Measurements from ENCODE around the gene MOXD1. TPM values are rescaled to one million over a fixed set of nuclear protein-coding genes. Genes with fewer than 3 reads are reported as not detected.

The MOXD1 gene
- 3.1 TPM for total RNA-seq
- long read RNA-seq, partial matches to known transcripts: 0 of 1 reads
- long read RNA-seq, other reads (novel, unspliced or antisense): 0 of 1 reads

GRCh38 chr6:132400883-132401617, at the start of gene MOXD1:
TSS of gene MOXD1 (minus strand) at chr6:132401475. CDS start at chr6:132401426, 49 bp downstream.
- intact Hi-C loops (cut with DNase I): no loop called here
- ATAC-seq (peak; percentile 95), DNase-seq (ENCODE audit: missing footprints) (peak; percentile 53)

- intact Hi-C loops (cut with DNase I): no loop called here
- no peak for DNase-seq (ENCODE audit: missing footprints)
- no peak for ATAC-seq
These were observed 45.6 kb upstream of the MOXD1 start for GRCh38 chr6:132446855-132447241.

GRCh38 chr6:132446141-132446854, 45.0 kb upstream of the MOXD1 start:
- DNase-seq (ENCODE audit: missing footprints) (no peak), ATAC-seq (no peak)
- intact Hi-C loops (cut with DNase I): no loop called here

DNA sequence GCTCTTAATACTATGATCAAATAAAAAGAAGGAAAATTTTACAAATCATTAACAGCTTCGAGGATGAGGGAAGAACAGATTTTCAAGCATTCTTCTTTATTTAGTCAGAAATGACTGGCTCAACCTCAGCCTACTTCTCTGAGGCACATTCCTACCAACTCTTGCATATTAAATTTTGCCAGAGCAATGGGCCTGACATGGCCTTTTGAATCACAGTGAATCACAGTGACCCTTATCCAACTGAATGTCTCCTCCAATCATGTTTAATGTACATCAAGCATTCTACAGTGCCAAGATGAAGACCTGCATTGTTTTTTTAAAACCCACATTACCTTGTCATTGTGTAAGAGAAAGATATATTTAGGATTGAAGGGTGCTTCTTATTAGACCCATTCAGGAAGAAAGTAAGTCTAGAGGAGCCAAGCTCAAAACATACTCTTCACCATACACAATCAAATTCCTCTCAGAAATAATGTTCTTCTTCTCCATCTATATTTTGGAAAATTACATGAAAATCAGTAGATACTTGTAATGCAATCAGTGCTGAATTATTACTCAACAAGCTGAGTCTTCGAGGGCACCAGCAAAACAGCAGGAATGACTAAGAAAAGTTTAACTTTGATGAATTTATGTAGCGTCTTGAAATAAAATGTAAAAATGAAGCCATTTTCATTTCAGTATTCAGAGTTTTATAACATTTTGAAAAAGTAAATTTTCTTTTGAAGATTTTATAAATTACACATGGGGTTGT, 44.1 kb upstream of the MOXD1 start:
- ATAC-seq (no peak), DNase-seq (ENCODE audit: missing footprints) (no peak)
- intact Hi-C loops (cut with DNase I): no loop called here

DNA sequence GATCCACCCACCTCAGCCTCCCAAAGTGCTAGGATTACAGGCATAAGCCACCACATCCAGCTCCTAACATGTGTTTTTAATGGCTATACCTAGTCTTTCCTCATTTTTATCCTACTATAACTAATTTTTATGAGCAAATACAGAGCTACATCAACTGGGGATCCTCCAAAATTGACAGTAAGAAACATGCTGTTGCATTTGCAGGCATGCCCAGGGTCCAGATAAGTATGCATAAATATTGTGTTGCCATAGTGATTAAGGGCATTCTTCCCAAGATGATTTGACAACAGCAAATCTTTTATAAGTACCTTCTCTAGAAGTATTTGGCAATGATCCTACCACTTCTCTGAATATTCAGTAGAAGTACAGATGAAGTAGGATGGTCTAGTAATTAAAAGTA, 41.9 kb upstream of the MOXD1 start:
- DNase-seq (ENCODE audit: missing footprints) (no peak), ATAC-seq (peak; percentile 10)
- intact Hi-C loops (cut with DNase I): no loop called here

- intact Hi-C loops (cut with DNase I): no loop called here
- ATAC-seq (no peak), DNase-seq (ENCODE audit: missing footprints) (no peak)
These were observed 28.8 kb upstream of the MOXD1 start for GRCh38 chr6:132430110-132430509.

GRCh38 chr6:132425176-132425575, 23.9 kb upstream of the MOXD1 start:
- no peak for ATAC-seq
- intact Hi-C loops (cut with DNase I): no loop called here
- peak; percentile 47 for DNase-seq (ENCODE audit: missing footprints)

- DNase-seq (ENCODE audit: missing footprints) (no peak), ATAC-seq (no peak)
- intact Hi-C loops (cut with DNase I): no loop called here
These were observed 22.6 kb upstream of the MOXD1 start for GRCh38 chr6:132423839-132424238.

DNA sequence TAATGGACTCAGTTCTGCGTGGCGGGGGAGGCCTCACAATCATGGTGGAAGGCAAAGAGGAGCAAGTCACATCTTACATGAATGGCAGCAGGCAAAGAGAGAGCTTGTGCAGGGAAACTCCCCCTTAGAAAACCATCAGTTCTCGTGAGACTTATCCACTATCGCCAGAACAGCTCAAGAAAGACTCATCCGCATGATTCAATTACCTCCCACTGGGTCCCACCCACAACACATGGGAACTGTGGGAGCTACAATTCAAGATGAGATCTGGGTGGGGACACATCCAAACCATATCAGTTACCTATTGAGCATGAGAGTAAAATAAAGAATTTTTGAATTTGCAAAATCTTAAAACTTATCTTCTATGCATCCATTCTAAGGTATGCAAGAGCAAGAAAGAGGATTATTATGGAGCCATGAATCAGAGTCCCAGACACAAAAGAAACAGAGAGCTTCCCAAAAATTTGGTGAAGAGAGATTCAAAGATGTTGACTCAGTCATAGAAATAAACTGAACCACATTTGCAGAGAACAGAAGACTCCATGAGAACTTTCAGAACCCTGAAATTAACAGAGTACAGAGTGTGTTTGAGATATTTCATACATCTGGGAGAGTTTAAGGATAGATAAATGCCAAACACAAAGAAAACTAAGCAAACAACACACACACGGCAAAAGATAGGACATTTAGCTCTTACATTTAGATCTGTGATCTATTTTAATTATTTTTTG, 17.1 kb upstream of the MOXD1 start:
- intact Hi-C loops (cut with DNase I): no loop called here
- DNase-seq (ENCODE audit: missing footprints) (no peak), ATAC-seq (no peak)

GRCh38 chr6:132414761-132415160, 13.5 kb upstream of the MOXD1 start:
- intact Hi-C loops (cut with DNase I): no loop called here
- no peak for DNase-seq (ENCODE audit: missing footprints)
- peak; percentile 91 for ATAC-seq

DNA sequence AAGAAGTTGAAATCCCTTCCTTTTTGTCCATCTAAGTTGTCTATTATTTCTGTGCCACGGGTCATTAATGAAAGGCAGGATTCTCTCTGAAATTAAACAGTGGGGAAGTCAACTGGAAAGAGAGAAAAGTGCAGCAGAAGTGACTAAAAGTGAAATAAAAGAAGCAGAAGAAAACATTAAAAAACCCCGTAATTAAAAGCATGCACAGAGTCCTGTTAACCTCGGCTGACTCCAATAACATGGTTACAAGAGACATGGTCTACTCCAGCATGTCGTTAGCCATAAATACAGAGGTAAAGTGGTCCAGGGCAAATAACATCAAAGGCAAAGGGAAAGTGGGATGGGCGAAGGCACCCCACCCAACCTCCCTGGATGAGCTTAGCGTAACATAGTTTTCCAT, 13.0 kb upstream of the MOXD1 start:
- ATAC-seq: no peak
- no peak for DNase-seq (ENCODE audit: missing footprints)
- intact Hi-C loops (cut with DNase I): no loop called here

- intact Hi-C loops (cut with DNase I): no loop called here
- ATAC-seq: no peak
These were observed 12.2 kb upstream of the MOXD1 start for GRCh38 chr6:132413499-132413802.

GRCh38 chr6:132412656-132413498, 11.6 kb upstream of the MOXD1 start:
- intact Hi-C loops (cut with DNase I): no loop called here

More at GRCh38 chr6:132413499-132413802, 12.2 kb upstream of the MOXD1 start:
- DNase-seq (ENCODE audit: missing footprints): no peak

DNA sequence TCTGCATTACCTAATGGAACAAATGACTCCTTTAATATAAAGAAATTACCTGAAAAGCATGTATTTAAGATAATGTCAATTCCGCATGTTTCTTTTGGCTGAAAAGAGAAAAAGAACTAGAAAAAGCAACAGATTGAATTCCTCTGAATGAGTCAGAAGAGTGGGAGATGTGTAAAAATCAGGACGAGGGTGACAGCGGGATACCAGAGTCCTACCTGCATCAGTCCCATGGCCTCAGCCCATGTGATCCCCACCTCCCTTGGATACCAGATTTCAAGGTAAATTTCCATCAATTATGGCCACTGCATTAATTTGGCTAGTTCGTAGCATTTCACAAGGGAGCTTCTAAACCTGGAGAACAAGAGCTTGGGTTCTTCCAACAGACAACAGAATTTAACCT, 10.0 kb upstream of the MOXD1 start:
- no peak for ATAC-seq
- intact Hi-C loops (cut with DNase I): no loop called here
- DNase-seq (ENCODE audit: missing footprints): no peak

More at GRCh38 chr6:132412656-132413498, 11.6 kb upstream of the MOXD1 start:
- DNase-seq (ENCODE audit: missing footprints) (no peak), ATAC-seq (no peak)

DNA sequence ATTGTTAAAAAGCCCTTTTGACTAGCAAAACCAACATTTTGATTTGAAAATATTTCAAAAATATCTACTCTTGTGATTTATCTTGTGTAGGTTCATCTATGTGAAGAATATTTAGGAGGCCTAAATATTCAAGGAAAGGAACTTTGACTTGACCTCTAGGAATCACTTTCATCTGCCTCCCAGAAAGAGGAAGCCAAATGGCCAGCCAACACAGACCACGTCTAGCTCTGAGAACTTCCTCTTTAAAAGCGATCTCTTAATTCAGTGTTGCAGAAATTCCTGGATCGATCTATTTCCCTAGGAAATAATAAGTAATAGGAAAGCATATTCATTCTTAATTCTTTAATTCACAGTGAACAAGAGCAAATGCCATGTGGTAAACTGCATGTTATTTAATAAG, 9.6 kb upstream of the MOXD1 start:
- intact Hi-C loops (cut with DNase I): no loop called here
- DNase-seq (ENCODE audit: missing footprints) (no peak), ATAC-seq (no peak)

GRCh38 chr6:132405143-132405915, 4.1 kb upstream of the MOXD1 start:
- ATAC-seq (no peak), DNase-seq (ENCODE audit: missing footprints) (no peak)
- intact Hi-C loops (cut with DNase I): no loop called here

- DNase-seq (ENCODE audit: missing footprints) (no peak), ATAC-seq (no peak)
- intact Hi-C loops (cut with DNase I): no loop called here
These were observed 3.5 kb upstream of the MOXD1 start for GRCh38 chr6:132404736-132405135.

GRCh38 chr6:132404330-132404729, 3.1 kb upstream of the MOXD1 start:
- intact Hi-C loops (cut with DNase I): no loop called here
- ATAC-seq (no peak), DNase-seq (ENCODE audit: missing footprints) (no peak)
